Fibroblast of skin of back (primary cell): ENCODE measurements around the gene THSD4.
"Not testable (repeated sequence)": the region's sequence is repeated elsewhere in the genome, so short reads cannot be mapped to it uniquely, and the experiment has no call there.

Experiments
- DNase-seq: peaks from one replicate; pipeline ENCODE4 v3.0.0-alpha.2; 2013

THSD4 gene

GRCh38 chr15:71436854-71437253 is 321.6 kb downstream of the THSD4 start:
- DNase-seq, result no peak

DNA sequence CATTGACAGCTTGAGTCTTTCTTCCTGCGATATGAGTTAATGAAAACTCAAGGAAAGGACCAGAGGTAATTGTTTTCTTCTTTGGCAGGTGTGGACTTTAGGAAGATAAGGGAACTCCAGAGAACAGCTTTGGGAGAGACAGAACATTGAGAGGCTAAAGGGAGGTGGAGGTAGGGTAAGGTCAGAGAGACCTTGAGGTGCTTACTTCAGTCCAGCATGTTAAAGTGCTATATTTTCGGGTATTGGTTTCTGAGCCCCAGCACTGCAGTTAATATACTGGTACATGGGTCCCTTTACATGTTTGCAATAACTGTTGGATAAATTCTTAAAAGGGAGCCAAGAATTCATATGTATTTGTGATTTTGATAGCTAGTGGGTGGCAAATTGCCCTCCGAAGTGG is 322.1 kb downstream of the THSD4 start:
- DNase-seq, result no peak

- no peak for DNase-seq
These were observed 322.6 kb downstream of the THSD4 start for GRCh38 chr15:71437919-71438318.

- not testable (repeated sequence) for DNase-seq
These were observed 324.2 kb downstream of the THSD4 start for GRCh38 chr15:71439478-71439877.

GRCh38 chr15:71440489-71441110 is 325.3 kb downstream of the THSD4 start:
- peak; percentile 61 for DNase-seq

DNA sequence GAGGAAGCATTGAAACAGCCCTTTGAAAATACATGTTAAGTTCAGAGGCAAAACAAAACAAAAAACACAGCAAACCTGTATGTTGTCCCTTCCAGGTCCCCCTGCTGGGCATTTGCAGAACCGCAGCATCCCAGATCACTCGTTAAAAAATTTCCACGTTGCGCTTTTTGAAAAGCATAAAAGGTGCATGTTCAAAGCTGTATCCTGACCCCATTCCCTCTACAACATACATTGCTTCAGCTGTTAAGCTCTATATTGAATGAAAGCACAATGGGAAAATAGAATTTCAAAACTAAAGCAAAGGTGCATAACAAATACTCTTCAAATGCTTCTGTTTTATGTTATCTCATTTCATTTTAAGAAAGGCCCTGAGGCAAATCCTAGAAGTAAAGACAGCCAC is 328.3 kb downstream of the THSD4 start:
- DNase-seq, result peak; percentile 31

- no peak for DNase-seq
These were observed 328.9 kb downstream of the THSD4 start for GRCh38 chr15:71444032-71444810.

GRCh38 chr15:71444866-71445590 is 329.8 kb downstream of the THSD4 start:
- peak; percentile 34 for DNase-seq

- DNase-seq, result peak; percentile 59
These were observed 332.3 kb downstream of the THSD4 start for GRCh38 chr15:71447328-71448250.

DNA sequence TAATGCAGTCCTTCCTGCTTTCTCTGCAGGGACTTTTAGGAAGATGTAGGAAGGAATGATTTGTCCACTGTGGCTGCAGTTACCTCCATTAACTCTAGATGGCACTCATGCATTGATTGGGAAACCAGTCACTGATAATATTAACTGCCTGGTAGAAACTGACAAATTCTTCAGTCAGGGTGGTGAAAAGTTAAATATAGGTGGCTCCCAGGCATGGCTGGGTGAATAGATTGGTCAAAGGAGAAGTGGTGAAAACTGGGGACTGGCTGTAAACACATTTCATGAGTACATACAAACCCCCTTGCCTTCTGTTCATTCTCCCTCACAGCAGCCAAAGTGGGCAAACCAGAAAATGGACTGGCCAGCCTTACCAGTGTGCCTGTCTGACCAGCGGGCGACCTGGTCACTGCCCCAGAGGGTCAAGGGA is 333.4 kb downstream of the THSD4 start:
- DNase-seq, result peak; percentile 68

DNA sequence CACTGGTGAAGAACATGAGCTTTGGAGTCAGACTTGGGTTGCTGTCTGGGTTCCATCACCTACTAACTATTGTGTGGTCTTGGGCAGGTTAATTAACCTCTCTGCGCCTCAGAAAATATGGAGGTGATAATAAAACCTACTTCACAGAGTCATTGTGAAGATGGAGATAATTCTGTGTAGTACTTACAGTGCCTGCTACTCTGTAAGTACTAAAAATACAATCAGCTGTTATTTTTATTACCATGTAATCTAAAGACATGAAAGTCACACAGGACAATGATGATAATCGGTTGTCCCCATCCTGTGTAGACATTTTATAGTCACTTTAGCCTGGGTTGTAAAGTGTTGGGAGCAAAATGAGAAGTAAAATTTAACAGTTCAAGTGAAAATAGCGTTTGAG is 334.1 kb downstream of the THSD4 start:
- DNase-seq, result no peak

- no peak for DNase-seq
These were observed 334.7 kb downstream of the THSD4 start for GRCh38 chr15:71449956-71450355.

DNA sequence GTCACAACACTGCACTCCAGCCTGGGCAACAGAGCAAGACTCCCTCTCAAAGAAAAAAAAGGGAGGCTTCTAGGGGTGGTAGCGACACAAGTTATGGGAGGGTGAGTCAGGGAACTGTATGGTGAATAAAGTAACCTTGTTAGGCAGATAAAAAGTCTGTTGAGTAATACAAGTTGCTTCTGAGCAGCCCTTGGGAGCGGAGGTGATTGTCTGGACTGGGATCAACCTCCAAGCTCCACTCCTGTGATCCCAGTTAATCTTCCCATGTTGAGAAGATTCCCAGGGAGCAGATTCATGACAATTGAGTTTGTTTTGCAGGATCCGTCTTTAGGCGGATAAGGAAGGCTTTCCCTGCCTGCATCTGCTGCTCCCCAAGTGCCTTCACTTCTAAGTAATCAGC is 335.9 kb downstream of the THSD4 start:
- DNase-seq, result no peak

GRCh38 chr15:71452893-71453292 is 337.6 kb downstream of the THSD4 start:
- no peak for DNase-seq

- DNase-seq, result no peak
These were observed 339.3 kb downstream of the THSD4 start for GRCh38 chr15:71454462-71454996.

GRCh38 chr15:71455107-71455506 is 339.8 kb downstream of the THSD4 start:
- DNase-seq, result no peak

GRCh38 chr15:71455878-71456277 is 340.6 kb downstream of the THSD4 start:
- DNase-seq, result no peak

GRCh38 chr15:71456362-71456761 is 341.1 kb downstream of the THSD4 start:
- no peak for DNase-seq

GRCh38 chr15:71456811-71457210 is 341.5 kb downstream of the THSD4 start:
- no peak for DNase-seq

DNA sequence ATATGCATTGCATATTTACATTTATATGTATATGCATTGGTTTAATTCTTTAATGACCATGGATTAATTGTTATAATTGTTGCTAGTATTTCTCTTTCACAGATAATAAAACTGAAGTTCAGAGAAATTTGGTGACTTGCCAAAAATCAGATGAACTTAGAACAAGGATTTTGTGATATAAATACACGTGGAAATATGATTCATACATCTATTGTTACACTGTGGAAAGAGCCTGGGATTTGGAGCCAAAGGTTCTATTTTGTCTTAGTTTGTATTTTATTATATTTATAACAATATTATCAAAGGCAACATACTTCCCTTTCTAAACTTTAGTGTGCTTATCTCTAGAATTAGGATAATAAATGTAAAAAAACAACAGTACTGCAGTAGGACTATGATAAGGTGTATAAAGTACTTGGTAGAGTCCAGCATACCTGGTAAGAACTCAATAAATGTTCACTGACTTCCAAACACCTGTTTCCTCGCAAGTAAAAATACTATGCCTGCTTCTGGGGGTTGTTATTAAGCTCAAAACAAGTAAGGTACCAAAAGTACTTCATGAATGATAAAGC is 342.9 kb downstream of the THSD4 start:
- no peak for DNase-seq

GRCh38 chr15:71461748-71462147 is 346.5 kb downstream of the THSD4 start:
- no peak for DNase-seq

- DNase-seq, result no peak
These were observed 347.4 kb downstream of the THSD4 start for GRCh38 chr15:71462638-71463037.
